K562 (cell line): Measurements from ENCODE around the gene TTC24.

Experiments used
- CHD2 ChIP-seq: IDR thresholded peaks from 2 replicates; pipeline ENCODE4 v1.6.1; 2011; ENCODE audit warnings: low read depth, low read length
- CTCF ChIP-seq, 3 experiments: IDR thresholded peaks in 2 of 3; conservative IDR thresholded peaks in 1 of 3; 2 replicates each; pipeline ENCODE4 v1.5.1; 2011 to 2012; ENCODE audit warnings: low read length in 3 of 3, mild to moderate bottlenecking in 3 of 3, control low read depth in 2 of 3, improper control_type of control experiment in 1 of 3, inconsistent platforms in 1 of 3, low read depth in 1 of 3, mixed read lengths in 1 of 3, moderate library complexity in 1 of 3; ENCODE audit not compliant: insufficient read depth in 2 of 3
- EGR1 ChIP-seq: fragments of 450-650 bp; conservative IDR thresholded peaks from 2 replicates; pipeline ENCODE4 v1.6.1; 2017; ENCODE audit warnings: mild to moderate bottlenecking
- EP400 ChIP-seq: fragments of 450-650 bp; IDR thresholded peaks from 2 replicates; pipeline ENCODE4 v1.6.1; 2017; ENCODE audit warnings: antibody characterized with exemption, mild to moderate bottlenecking, moderate library complexity
- GABPA ChIP-seq: fragments of 200-800 bp; sonication (Bioruptor generic); conservative IDR thresholded peaks from 2 replicates; pipeline ENCODE4 v1.6.1; 2016; ENCODE audit warnings: low read depth, missing genetic modification characterization, missing compliant biosample characterization
- PCBP1 ChIP-seq: fragments of 200-400 bp; formaldehyde crosslinking; IDR thresholded peaks from 2 replicates; pipeline ENCODE4 v1.6.1; 2018; ENCODE audit warnings: mild to moderate bottlenecking, low read depth, low read length; ENCODE audit not compliant: poor library complexity, severe bottlenecking
- SIN3A ChIP-seq, 2 experiments: fragments of 150-350 bp in 1 of 2; IDR thresholded peaks; 2 replicates each; pipeline ENCODE4 v1.6.1; 2011 to 2016; ENCODE audit warnings: borderline replicate concordance in 2 of 2, low read depth in 2 of 2, low read length in 2 of 2, mild to moderate bottlenecking in 2 of 2, moderate library complexity in 2 of 2; ENCODE audit not compliant: control insufficient read depth in 1 of 2
- SNAPC5 ChIP-seq: fragments of 250-450 bp; sonication (Bioruptor Pico); IDR thresholded peaks from 2 replicates; pipeline ENCODE4 v1.8.0; 2021; ENCODE audit warnings: moderate library complexity, mild to moderate bottlenecking, inconsistent platforms
- SNRNP70 ChIP-seq: fragments of 200-400 bp; formaldehyde crosslinking; optimal IDR thresholded peaks from 2 replicates; pipeline ENCODE3; 2017; ENCODE audit warnings: low read depth, low read length
- YY1 ChIP-seq, 3 experiments: IDR thresholded peaks; 2 replicates each; pipeline ENCODE4 v1.6.1; 2011; ENCODE audit warnings: low read length in 2 of 3, mild to moderate bottlenecking in 2 of 3, moderate library complexity in 2 of 3, borderline replicate concordance in 1 of 3, control low read depth in 1 of 3, low read depth in 1 of 3; ENCODE audit not compliant: insufficient read depth in 3 of 3, insufficient replicate concordance in 2 of 3, control insufficient read depth in 1 of 3, insufficient read length in 1 of 3; ENCODE audit errors: extremely low read depth in 1 of 3
- ZKSCAN1 ChIP-seq: fragments of 150-350 bp; IDR thresholded peaks from 2 replicates; pipeline ENCODE4 v1.6.1; 2016; ENCODE audit warnings: low read depth, low read length
- ZNF584 ChIP-seq: fragments of 200-800 bp; sonication (Bioruptor generic); IDR thresholded peaks from 2 replicates; pipeline ENCODE4 v1.6.1; 2016; ENCODE audit warnings: low read depth, mild to moderate bottlenecking, missing genetic modification characterization, missing compliant biosample characterization
- TF ChIP-seq, protein P1 (sequence below): sonication (generic); formaldehyde crosslinking; IDR thresholded peaks from 2 replicates; pipeline ENCODE4 v1.8.0; 2022; ENCODE audit warnings: mild to moderate bottlenecking, missing genetic modification reagents

DNA sequence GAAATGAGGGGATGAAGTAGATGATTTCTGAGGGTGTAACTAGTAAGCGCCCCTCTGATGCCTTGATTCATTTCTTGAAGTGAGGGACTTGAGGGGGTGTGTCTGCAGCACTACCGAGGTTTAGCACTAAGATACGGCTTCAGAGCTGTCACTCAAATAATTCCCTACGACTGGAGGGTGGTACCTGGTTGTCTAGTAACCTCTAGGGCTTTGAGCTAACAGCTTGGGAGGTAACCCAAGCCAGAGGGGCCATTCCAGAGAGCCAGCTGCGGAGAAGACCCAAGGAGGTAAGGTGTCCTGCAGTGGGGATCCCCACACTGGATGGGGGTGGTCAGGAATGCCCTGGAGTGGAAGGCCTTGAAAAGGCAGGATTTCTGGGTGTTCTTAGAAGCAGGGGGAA is at the start of gene TTC24:
- TF ChIP-seq SNAPC5 (CRISPR knock-in tag): no peak
- no peak for TF ChIP-seq EP400
- no peak for TF ChIP-seq CTCF (IDR thresholded peaks at IDR 0.05 in 2 of 3, conservative IDR thresholded peaks at IDR 0.05 in 1 of 3; ENCODE audit: insufficient read depth in 2 of 3, low read depth in 1 of 3, low read length in 3 of 3)
- TF ChIP-seq SIN3A (IDR thresholded peaks at IDR 0.05; ENCODE audit: borderline replicate concordance in 2 of 2, control insufficient read depth in 1 of 2, low read depth in 2 of 2, low read length in 2 of 2): no peak
- TF ChIP-seq, protein P1, sequence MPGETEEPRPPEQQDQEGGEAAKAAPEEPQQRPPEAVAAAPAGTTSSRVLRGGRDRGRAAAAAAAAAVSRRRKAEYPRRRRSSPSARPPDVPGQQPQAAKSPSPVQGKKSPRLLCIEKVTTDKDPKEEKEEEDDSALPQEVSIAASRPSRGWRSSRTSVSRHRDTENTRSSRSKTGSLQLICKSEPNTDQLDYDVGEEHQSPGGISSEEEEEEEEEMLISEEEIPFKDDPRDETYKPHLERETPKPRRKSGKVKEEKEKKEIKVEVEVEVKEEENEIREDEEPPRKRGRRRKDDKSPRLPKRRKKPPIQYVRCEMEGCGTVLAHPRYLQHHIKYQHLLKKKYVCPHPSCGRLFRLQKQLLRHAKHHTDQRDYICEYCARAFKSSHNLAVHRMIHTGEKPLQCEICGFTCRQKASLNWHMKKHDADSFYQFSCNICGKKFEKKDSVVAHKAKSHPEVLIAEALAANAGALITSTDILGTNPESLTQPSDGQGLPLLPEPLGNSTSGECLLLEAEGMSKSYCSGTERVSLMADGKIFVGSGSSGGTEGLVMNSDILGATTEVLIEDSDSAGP (CRISPR knock-in tag): no peak
- no peak for TF ChIP-seq PCBP1
- TF ChIP-seq CHD2: no peak
- TF ChIP-seq SNRNP70: no peak
- no peak for TF ChIP-seq ZKSCAN1
- TF ChIP-seq GABPA (tag): no peak
- no peak for TF ChIP-seq YY1 (IDR thresholded peaks at IDR 0.05; ENCODE audit: borderline replicate concordance in 1 of 3, control insufficient read depth in 1 of 3, extremely low read depth in 1 of 3, insufficient read depth in 3 of 3, insufficient read length in 1 of 3, insufficient replicate concordance in 2 of 3, low read depth in 1 of 3, low read length in 2 of 3)
- no peak for TF ChIP-seq ZNF584 (CRISPR knock-in tag)
- no peak for TF ChIP-seq EGR1
